Ascending aorta (tissue), 2 donors: ENCODE data around the gene KCND2. TPM values are rescaled to one million over a fixed set of nuclear protein-coding genes. Genes with fewer than 3 reads are reported as not detected.
A peak's percentile ranks its signal among the peaks of the same experiment; 100 is the strongest.

Source experiments
- DNase-seq, 2 donors: peaks; one replicate each; pipeline ENCODE4 v3.0.0-alpha.2; 2019; ENCODE audit warnings: low spot score in 2 of 2
- H3K27ac ChIP-seq, 2 donors: fragments of 200-600 bp; sonication (generic); one replicate each; pipeline ENCODE4 v1.5.1; 2016 to 2017; ENCODE audit warnings: mild to moderate bottlenecking in 1 of 2
- H3K27me3 ChIP-seq: fragments of 200-600 bp; sonication (generic); one replicate; pipeline ENCODE4 v1.5.1; 2017
- H3K36me3 ChIP-seq, 2 donors: fragments of 200-600 bp; sonication (generic); one replicate each; pipeline ENCODE4 v1.5.1; 2016
- H3K4me1 ChIP-seq, 2 donors: fragments of 200-600 bp; sonication (generic); one replicate each; pipeline ENCODE4 v1.5.1; 2016 to 2017; ENCODE audit warnings: mild to moderate bottlenecking in 1 of 2
- H3K4me3 ChIP-seq, 2 donors: fragments of 200-600 bp; sonication (generic); one replicate each; pipeline ENCODE4 v1.5.1; 2016 to 2017; ENCODE audit warnings: mild to moderate bottlenecking in 1 of 2
- H3K9me3 ChIP-seq, 2 donors: fragments of 200-600 bp; sonication (generic); one replicate each; pipeline ENCODE4 v1.5.1; 2016
- CTCF ChIP-seq, 3 experiments: fragments of 200-600 bp in 2 of 3; fragments of 450-650 bp in 1 of 3; sonication (generic) in 2 of 3; IDR thresholded peaks; one replicate each; pipeline ENCODE4 v1.5.1; 2016 to 2019; ENCODE audit warnings: antibody characterized with exemption in 3 of 3, mild to moderate bottlenecking in 1 of 3, moderate library complexity in 1 of 3
- intact Hi-C: fragments of 100-400 bp; cut with DNase I; formaldehyde crosslinking; loops from one replicate; pipeline ENCODE4 v1.15.1; 2023
- total RNA-seq: library from RNA; depleted of rRNA; stranded (reverse); fragments of >200 nt; gene quantifications from one replicate; pipeline ENCODE4 v1.1.0, GENCODE V29; 2016

The KCND2 gene
- total RNA-seq, 1 donor from 2014 or later: 0.21 TPM

DNA sequence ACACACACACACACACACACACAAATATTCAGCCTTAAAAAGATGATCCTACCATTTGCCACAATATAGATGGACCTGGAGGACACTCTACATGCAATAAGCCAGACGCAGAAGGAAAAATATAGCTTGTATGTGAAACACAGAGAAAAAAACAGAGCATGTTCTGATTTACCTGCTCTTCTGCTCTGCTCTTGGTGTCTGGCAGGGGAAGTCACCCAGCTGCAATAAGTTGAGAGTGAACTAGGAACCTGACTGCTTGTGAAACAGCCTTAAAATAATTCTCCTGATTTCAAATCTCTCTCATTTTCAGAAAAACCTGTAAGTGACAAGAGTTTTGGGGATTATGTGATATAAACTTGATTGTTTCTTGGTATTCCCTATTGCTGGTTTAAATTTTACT lies 31.0 kb upstream of the KCND2 start:
- Histone ChIP-seq H3K36me3 (no peaks in the 10 kb centered on the region), H3K27me3 (no peaks in the 10 kb centered on the region), H3K27ac (no peak overlapping the region), H3K4me3 (no peak overlapping the region), H3K9me3 (no peaks in the 10 kb centered on the region), H3K4me1 (no peaks in the 10 kb centered on the region)
- TF ChIP-seq CTCF (IDR thresholded peaks at IDR 0.05): no peak
- intact Hi-C loops: no loop called here
- no peak for DNase-seq

- intact Hi-C loops: no loop called here
- Histone ChIP-seq H3K4me1 (no peaks in the 10 kb centered on the region), H3K4me3 (no peak overlapping the region), H3K36me3 (no peaks in the 10 kb centered on the region), H3K9me3 (no peaks in the 10 kb centered on the region), H3K27me3 (no peaks in the 10 kb centered on the region), H3K27ac (no peak overlapping the region)
- no peak for TF ChIP-seq CTCF (IDR thresholded peaks at IDR 0.05)
- no peak for DNase-seq
Measured at GRCh38 chr7:120254845-120255244, 18.1 kb upstream of the KCND2 start.

DNA sequence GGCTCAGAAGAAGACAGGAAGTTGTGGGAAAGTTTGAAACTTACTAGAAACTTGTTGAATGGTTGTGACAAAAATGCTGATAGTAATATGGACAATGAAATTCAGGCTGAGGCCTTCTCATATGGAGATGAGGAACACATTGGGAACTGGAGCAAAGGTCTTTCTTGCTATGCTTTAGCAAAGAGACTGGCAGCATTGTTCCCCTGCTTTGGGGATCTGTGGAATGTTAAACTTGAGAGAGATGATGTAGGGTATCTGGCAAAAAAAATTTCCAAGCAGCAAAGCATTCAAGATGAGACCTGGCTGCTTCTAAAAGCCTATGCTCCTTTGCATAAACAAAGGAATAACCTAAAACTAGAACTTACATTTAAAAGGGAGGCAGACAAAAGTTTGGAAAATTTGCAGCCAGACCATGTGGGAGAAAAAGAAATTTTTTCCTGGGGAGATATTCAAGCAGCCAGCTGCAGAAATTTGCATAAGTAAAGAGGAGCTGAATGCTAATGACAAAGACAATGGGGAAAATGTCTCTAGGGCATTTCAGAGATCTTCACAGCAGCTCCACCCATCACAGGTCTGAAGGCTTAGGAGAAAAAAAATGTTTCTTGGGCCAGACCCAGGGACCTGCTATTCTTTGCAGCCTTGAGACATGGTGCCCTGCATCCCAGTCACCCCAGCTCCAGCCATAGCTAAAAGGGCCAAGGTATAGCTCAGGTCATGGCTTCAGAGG lies 16.5 kb upstream of the KCND2 start:
- H3K36me3 ChIP-seq: no peaks in the 10 kb centered on the region
- no peak for TF ChIP-seq CTCF (IDR thresholded peaks at IDR 0.05)
- H3K4me1 ChIP-seq: no peaks in the 10 kb centered on the region
- H3K4me3 ChIP-seq: no peak overlapping the region
- no peaks in the 10 kb centered on the region for H3K27me3 ChIP-seq
- H3K27ac ChIP-seq: no peak overlapping the region
- intact Hi-C loops: no loop called here
- no peaks in the 10 kb centered on the region for H3K9me3 ChIP-seq
- DNase-seq: no peak

GRCh38 chr7:120259386-120259785 lies 13.6 kb upstream of the KCND2 start:
- H3K27me3 ChIP-seq: no peaks in the 10 kb centered on the region
- intact Hi-C loops: no loop called here
- H3K4me1 ChIP-seq: no peaks in the 10 kb centered on the region
- H3K27ac ChIP-seq: no peak overlapping the region
- TF ChIP-seq CTCF (IDR thresholded peaks at IDR 0.05): no peak
- no peaks in the 10 kb centered on the region for H3K36me3 ChIP-seq
- no peak for DNase-seq
- no peaks in the 10 kb centered on the region for H3K9me3 ChIP-seq
- H3K4me3 ChIP-seq: no peak overlapping the region

DNA sequence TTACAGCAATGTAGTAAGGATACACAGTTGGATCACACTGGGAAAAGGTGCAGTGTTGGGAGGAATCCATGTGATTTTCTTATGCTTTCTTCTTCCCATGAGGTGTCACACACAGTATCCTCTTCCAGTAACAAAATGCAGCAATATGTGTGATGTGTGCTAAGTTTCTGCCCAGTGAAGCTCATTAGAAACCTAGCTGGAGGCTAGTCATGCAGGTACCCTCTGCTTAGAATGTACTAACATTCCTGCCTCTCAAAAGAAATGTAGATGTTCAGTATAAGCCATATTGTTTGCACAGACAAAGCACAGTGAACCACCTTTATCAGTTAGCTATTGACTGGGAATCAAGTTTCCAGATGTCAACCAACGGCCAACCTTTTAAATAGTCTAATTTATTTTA lies 12.9 kb upstream of the KCND2 start:
- H3K4me3 ChIP-seq: no peak overlapping the region
- no peak overlapping the region for H3K27ac ChIP-seq
- TF ChIP-seq CTCF (IDR thresholded peaks at IDR 0.05): no peak
- intact Hi-C loops: no loop called here
- no peaks in the 10 kb centered on the region for H3K27me3 ChIP-seq
- H3K9me3 ChIP-seq: no peaks in the 10 kb centered on the region
- no peaks in the 10 kb centered on the region for H3K4me1 ChIP-seq
- DNase-seq: no peak
- no peaks in the 10 kb centered on the region for H3K36me3 ChIP-seq

DNA sequence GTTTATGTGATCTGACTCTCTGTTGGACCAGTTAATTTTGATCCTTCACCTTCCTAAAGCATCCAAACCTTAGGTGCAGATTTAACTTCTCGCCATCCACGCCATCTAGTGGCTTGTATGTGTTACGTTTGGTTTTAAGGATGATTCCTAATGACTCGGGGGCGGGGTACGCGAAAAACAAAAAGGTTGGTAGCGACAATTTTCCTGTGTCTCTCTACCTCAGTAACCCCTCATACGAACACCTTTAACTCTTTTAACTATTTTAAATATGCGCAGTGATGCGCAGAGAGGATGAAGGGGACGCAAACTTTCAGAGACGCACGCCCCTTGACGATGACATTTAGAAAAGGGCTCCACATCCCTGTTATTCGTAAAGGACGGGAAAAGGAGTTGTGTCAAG lies 714 bp upstream of the KCND2 start:
- intact Hi-C loops: loop anchor here (2.0 kb wide), 1 partner anchor 337 kb away; no protein-coding TSS in a partner anchor
- Histone ChIP-seq H3K4me3 (peak overlapping the region; percentile 47 to 59), H3K27ac (no peak overlapping the region), H3K4me1 (no peaks in the 10 kb centered on the region), H3K36me3 (no peaks in the 10 kb centered on the region), H3K27me3 (no peaks in the 10 kb centered on the region), H3K9me3 (no peaks in the 10 kb centered on the region)
- peak; percentile 25 to 69 (median 45) for TF ChIP-seq CTCF (IDR thresholded peaks at IDR 0.05)
- DNase-seq: no peak
